Central memory CD8-positive, alpha-beta T cell (primary cell): ENCODE measurements around the gene ZNF559.
"Not testable (repeated sequence)": the region's sequence is repeated elsewhere in the genome, so short reads cannot be mapped to it uniquely, and the experiment has no call there.

Source experiments
- ATAC-seq: fragments of 150-1000 bp; cut with Tn5 transposase; replicated peaks from 2 replicates; pipeline ENCODE4 v1.10.0; 2022; ENCODE audit warnings: mild to moderate bottlenecking, moderate FRiP score, moderate number of reproducible peaks; ENCODE audit not compliant: poor library complexity, severe bottlenecking; ENCODE audit errors: extremely low read depth
- DNase-seq, 2 donors: peaks; one replicate each; pipeline ENCODE4 v3.0.0; 2021; ENCODE audit warnings: low spot score in 2 of 2
- H3K27ac Mint-ChIP-seq: one replicate; pipeline ENCODE4 v1.8.0; 2022; ENCODE audit warnings: low read depth, mild to moderate bottlenecking, moderate library complexity, mixed read lengths
- H3K27me3 Mint-ChIP-seq: one replicate; pipeline ENCODE4 v1.8.0; 2022; ENCODE audit warnings: mixed read lengths
- H3K36me3 Mint-ChIP-seq: one replicate; pipeline ENCODE4 v1.8.0; 2022; ENCODE audit warnings: mild to moderate bottlenecking, moderate library complexity, mixed read lengths; ENCODE audit not compliant: insufficient read depth
- H3K4me1 Mint-ChIP-seq: one replicate; pipeline ENCODE4 v1.8.0; 2022; ENCODE audit warnings: mixed read lengths
- H3K4me3 Mint-ChIP-seq: one replicate; pipeline ENCODE4 v1.8.0; 2022; ENCODE audit warnings: mild to moderate bottlenecking, moderate library complexity, mixed read lengths
- H3K9me3 Mint-ChIP-seq: one replicate; pipeline ENCODE4 v1.8.0; 2022; ENCODE audit warnings: mixed read lengths

ZNF559 gene

DNA sequence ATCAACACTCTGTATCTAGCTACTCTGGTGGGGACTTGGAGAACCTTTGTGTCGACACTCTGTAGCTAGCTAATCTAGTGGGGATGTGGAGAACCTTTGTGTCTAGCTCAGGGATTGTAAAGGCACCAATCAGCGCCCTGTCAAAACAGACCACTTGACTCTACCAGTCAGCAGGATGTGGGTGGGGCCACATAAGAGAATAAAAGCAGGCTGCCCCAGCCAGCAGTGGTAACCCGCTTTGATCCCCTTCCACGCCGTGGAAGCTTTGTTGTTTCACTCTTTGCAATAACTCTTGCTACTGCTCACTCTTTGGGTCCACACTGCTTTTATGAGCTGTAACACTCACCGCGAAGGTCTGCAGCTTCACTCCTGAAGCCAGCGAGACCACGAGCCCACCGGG lies 1.8 kb upstream of the ZNF559 start:
- peaks cover 22% of the 10 kb centered on the region for H3K36me3 Mint-ChIP-seq
- not testable (repeated sequence) for H3K27ac Mint-ChIP-seq, DNase-seq, H3K9me3 Mint-ChIP-seq, H3K4me3 Mint-ChIP-seq, ATAC-seq, H3K27me3 Mint-ChIP-seq
- peaks cover 16% of the 10 kb centered on the region for H3K4me1 Mint-ChIP-seq

DNA sequence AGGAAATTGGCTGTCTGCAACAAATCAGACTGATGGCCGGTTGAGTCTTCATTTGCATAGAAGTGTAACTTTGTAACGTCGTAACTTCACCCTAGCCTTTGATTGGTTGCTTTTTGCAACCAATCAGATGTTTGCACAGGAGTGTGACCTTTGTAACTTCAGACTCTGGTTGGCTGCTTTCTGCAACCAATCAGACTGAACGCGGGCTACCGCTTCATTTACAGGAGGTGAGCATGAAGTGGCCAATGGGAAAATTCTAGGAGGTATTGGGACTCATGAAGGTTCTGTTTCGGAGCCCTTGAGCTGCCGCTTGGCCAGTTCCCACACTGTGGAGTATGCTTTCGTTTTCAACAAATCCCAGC lies 441 bp upstream of the ZNF559 start:
- Mint-ChIP-seq H3K4me1 (peaks cover 16% of the 10 kb centered on the region), H3K27ac (peak overlapping the region; percentile 97), H3K9me3 (no peaks in the 10 kb centered on the region), H3K36me3 (peaks cover 23% of the 10 kb centered on the region), H3K4me3 (peak overlapping the region; percentile 91), H3K27me3 (no peaks in the 10 kb centered on the region)
- no peak for DNase-seq
- peak; percentile 41 for ATAC-seq

DNA sequence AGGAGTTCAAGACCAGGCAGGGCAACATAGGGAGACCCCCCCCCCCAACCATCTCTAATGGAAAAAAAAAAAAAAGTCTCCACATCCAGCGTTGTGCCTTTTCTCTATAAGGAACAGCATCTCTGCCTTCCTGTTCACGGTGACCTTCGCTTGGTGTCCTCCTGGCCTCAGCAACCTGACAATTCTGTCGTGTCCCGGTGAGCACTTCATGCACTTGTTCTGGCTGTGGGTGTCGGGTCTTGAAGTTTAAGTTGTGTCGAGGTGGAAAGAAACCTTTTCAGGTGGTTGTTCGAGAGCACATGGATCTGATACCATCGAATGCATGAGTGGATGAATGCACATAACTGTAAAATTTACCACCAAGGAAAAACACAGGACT lies 594 bp downstream of the ZNF559 start:
- DNase-seq, result no peak
- Mint-ChIP-seq H3K4me1 (peaks cover 16% of the 10 kb centered on the region), H3K27me3 (no peaks in the 10 kb centered on the region), H3K27ac (peak overlapping the region; percentile 97), H3K9me3 (no peaks in the 10 kb centered on the region), H3K36me3 (peaks cover 23% of the 10 kb centered on the region), H3K4me3 (peak overlapping the region; percentile 91)
- ATAC-seq, result no peak

DNA sequence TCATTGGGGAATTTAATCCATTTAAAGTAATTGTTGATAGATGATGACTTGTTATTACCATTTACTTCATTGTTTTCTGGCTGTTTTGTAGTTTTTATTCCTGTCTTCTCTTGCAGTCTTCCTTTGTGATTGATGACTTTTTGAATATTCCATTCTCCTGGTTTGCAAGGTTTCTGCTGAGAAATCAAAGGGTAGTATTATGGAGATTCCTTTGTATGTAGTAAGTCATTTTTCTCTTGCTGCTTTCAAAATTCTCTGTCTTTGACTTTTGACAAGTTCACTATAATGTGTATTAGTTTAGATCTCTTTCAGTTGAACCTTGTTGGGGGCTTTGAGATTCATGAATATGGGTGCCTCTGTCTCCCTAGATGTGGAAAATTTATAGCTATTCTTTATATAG lies 6.0 kb downstream of the ZNF559 start:
- no peaks in the 10 kb centered on the region for H3K27me3 Mint-ChIP-seq
- DNase-seq (no peak), ATAC-seq (no peak)
- peaks cover 17% of the 10 kb centered on the region for H3K9me3 Mint-ChIP-seq
- no peak overlapping the region for H3K4me3 Mint-ChIP-seq
- peaks cover 11% of the 10 kb centered on the region for H3K36me3 Mint-ChIP-seq
- peaks cover 1% of the 10 kb centered on the region for H3K4me1 Mint-ChIP-seq
- no peak overlapping the region for H3K27ac Mint-ChIP-seq

DNA sequence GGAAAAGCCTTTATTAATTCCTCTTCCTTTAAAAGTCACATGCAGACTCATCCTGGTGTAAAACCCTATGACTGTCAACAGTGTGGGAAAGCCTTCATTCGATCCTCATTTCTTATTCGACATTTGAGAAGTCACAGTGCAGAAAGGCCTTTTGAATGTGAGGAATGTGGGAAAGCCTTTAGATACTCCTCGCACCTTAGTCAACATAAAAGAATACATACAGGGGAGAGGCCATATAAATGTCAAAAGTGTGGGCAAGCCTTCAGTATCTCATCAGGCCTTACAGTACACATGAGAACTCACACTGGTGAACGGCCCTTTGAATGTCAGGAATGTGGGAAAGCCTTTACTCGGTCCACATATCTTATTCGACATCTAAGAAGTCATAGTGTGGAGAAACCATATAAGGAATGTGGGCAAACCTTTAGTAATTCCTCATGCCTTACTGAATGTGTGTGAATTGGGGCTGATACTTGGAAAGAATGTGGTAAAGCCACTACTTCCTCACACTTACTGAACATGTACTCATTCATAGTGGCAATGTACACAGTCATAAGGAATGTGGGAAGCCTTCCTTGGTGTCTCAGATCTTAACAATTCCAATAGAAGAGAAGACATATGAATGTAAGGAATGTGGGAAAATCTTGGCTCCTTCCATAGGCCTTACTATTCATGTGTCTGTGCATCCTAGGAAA lies 18.8 kb downstream of the ZNF559 start:
- ATAC-seq, result no peak
- H3K4me3 Mint-ChIP-seq, result no peak overlapping the region
- H3K9me3 Mint-ChIP-seq, result peaks cover 39% of the 10 kb centered on the region
- DNase-seq, result no peak
- H3K4me1 Mint-ChIP-seq, result no peaks in the 10 kb centered on the region
- no peak overlapping the region for H3K27ac Mint-ChIP-seq
- H3K27me3 Mint-ChIP-seq, result no peaks in the 10 kb centered on the region
- peaks cover 21% of the 10 kb centered on the region for H3K36me3 Mint-ChIP-seq

DNA sequence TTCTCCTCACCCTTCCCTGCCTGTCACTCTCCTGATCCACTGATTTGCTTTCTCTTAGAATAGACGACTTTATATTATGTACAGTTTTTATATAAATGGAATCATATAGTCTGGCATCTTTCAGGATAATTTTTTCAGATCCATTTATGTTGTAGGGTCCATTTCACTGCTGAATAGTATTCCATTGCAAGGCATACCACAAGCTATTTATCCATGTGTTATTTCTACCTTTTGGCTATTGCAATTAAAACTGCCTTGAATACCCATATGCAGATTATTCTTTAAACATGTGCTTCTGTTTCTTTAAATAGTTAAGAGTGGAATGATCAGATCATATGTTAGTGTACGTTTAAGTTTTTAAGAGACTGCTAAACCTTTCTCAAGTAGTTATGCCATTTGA lies 21.0 kb downstream of the ZNF559 start:
- H3K4me1 Mint-ChIP-seq, result no peaks in the 10 kb centered on the region
- no peak overlapping the region for H3K27ac Mint-ChIP-seq
- DNase-seq (no peak), ATAC-seq (no peak)
- H3K9me3 Mint-ChIP-seq, result peaks cover 31% of the 10 kb centered on the region
- peaks cover 14% of the 10 kb centered on the region for H3K36me3 Mint-ChIP-seq
- H3K4me3 Mint-ChIP-seq, result no peak overlapping the region
- no peaks in the 10 kb centered on the region for H3K27me3 Mint-ChIP-seq

DNA sequence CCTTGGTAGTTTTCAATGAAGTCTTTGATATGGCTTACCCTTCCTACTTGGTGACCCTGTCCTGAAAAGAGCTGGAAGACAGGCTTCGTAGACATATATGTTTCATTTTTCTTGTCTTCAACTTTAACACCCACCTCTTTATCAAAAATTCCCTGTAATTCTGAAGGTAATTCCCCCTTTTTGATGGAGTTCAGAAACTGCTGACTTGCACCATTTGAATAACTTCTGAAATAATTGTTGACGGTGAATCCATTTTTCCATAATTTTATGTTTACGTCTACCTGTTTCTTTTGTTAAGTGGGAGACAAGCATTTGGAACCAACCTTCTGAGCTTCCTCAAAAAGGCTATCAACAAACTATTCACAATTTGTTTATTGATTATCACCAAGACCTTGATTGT lies 24.3 kb downstream of the ZNF559 start:
- Mint-ChIP-seq H3K27ac (no peak overlapping the region), H3K4me1 (no peaks in the 10 kb centered on the region), H3K27me3 (no peaks in the 10 kb centered on the region), H3K4me3 (no peak overlapping the region), H3K9me3 (peaks cover 27% of the 10 kb centered on the region), H3K36me3 (peaks cover 4% of the 10 kb centered on the region)
- ATAC-seq (no peak), DNase-seq (no peak)

DNA sequence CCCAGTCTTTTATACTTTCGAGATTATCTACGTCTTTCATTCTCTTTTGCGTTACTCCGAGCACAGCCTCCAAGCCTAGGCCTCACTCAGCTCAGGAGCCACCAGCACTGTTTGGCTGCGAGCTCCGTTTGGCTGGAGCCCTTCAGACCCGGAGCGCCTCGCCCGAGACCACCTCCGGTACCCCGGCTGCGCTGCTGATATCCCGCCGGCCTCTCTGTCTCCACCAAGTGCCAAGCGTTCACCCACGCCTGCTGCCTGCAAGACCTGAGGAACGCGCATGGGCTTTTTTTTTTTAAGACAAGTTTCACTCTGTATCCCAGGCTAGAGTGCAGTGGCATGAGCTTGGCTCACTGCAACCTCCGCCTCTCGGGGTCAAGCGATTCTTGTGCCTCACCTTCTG lies 24.7 kb downstream of the ZNF559 start:
- no peak for DNase-seq
- Mint-ChIP-seq H3K9me3 (peaks cover 24% of the 10 kb centered on the region), H3K27me3 (no peaks in the 10 kb centered on the region), H3K27ac (no peak overlapping the region), H3K4me3 (no peak overlapping the region), H3K36me3 (peaks cover 3% of the 10 kb centered on the region), H3K4me1 (no peaks in the 10 kb centered on the region)
- no peak for ATAC-seq

DNA sequence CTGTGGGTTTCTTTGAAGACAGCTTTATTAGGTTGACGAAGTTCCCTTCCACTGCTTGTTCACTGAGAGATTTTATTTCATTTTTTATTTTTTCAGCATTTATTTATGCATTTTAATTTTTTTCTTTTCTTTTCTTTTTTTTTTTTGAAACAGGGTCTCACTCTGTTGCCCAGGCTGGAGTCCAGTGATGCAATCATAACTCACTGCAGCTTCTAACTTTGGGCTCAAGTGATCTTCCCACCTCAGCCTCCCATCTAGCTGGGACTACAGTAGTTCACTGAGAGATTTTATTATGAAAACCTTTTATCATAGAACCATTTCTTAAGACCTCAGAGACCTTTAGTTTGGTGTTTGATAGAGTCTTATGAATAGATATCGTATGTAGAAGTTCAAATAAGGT lies 28.5 kb downstream of the ZNF559 start:
- ATAC-seq, result no peak
- peaks cover 12% of the 10 kb centered on the region for H3K9me3 Mint-ChIP-seq
- peaks cover 1% of the 10 kb centered on the region for H3K36me3 Mint-ChIP-seq
- H3K4me3 Mint-ChIP-seq, result no peak overlapping the region
- H3K4me1 Mint-ChIP-seq, result no peaks in the 10 kb centered on the region
- DNase-seq, result no peak
- no peaks in the 10 kb centered on the region for H3K27me3 Mint-ChIP-seq
- H3K27ac Mint-ChIP-seq, result no peak overlapping the region

DNA sequence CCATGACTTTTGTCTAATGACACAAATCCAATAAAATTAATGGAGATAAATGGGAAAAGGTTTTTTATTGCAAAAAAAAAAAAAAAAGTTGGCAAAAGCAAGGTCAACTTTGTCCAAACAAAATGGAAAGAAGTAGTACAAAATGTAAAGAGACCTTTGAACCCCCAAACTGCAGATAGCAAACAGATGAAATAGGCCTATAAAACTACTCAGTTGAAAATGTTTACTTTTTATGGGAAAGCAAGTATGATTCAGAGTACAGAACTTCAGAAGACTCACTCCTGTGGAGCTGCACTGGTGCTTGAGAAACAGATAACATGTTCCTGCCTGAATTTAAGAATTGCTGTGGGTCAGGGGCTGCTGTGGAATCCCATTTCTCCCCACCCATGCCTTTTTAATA lies 29.0 kb downstream of the ZNF559 start:
- H3K9me3 Mint-ChIP-seq, result peaks cover 12% of the 10 kb centered on the region
- no peak overlapping the region for H3K27ac Mint-ChIP-seq
- H3K36me3 Mint-ChIP-seq, result peaks cover 1% of the 10 kb centered on the region
- no peaks in the 10 kb centered on the region for H3K27me3 Mint-ChIP-seq
- DNase-seq (no peak), ATAC-seq (no peak)
- no peaks in the 10 kb centered on the region for H3K4me1 Mint-ChIP-seq
- no peak overlapping the region for H3K4me3 Mint-ChIP-seq

DNA sequence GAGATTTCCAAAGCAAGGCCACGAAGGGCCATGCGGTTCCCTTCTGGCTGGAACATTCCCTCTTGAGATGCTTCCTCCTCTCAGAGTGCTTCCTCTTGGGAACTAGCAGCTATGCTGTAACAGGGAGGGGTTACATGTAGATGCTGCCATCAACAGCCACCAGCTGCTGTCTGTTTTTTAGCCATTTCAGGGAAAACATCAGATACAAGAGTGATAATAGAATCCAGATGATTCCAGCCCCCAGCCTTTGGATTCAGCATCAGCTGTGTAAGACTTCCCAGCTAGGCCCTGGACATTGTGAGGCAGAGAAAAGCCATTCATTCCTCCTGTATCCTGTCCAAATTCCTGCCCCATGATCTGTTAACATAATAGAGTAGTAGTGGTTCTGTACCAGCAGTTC lies 30.7 kb downstream of the ZNF559 start:
- no peaks in the 10 kb centered on the region for H3K27me3 Mint-ChIP-seq
- DNase-seq, result no peak
- no peak overlapping the region for H3K27ac Mint-ChIP-seq
- no peaks in the 10 kb centered on the region for H3K4me1 Mint-ChIP-seq
- no peak overlapping the region for H3K4me3 Mint-ChIP-seq
- no peaks in the 10 kb centered on the region for H3K36me3 Mint-ChIP-seq
- H3K9me3 Mint-ChIP-seq, result peaks cover 5% of the 10 kb centered on the region
- ATAC-seq, result no peak

DNA sequence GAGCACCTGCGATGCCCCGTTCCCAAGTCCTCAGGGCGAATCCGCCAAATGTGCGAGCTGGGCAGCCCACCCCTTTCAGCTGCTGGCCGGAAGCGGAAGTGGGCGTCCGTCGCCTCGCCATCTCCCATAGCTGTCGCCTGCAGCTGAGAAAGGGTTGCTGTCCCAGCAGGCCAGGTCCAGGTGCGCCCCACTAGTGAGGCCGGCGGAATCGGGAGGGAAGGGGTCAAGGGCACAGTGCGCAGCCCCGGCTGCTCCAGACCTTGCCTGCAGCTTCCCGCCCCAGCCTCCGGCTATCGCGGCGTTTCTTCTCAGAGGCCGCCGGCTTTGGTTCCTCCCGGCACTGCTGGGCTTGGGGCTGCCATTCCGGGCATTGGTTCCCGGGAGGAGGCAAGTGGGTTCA lies 38.9 kb downstream of the ZNF559 start, which contains the start of gene ZNF177:
TSS of gene ZNF177 (plus strand) at position 109 of the 400 bp plus-strand sequence. CDS start 15,299 bp downstream, outside the sequence.
- H3K4me1 Mint-ChIP-seq, result no peaks in the 10 kb centered on the region
- no peaks in the 10 kb centered on the region for H3K36me3 Mint-ChIP-seq
- H3K27ac Mint-ChIP-seq, result no peak within 1 kb of the TSS
- H3K4me3 Mint-ChIP-seq, result no peak within 1 kb of the TSS
- DNase-seq, result no peak
- peaks cover 23% of the 10 kb centered on the region for H3K9me3 Mint-ChIP-seq
- ATAC-seq, result no peak
- H3K27me3 Mint-ChIP-seq, result peaks cover 20% of the 10 kb centered on the region

DNA sequence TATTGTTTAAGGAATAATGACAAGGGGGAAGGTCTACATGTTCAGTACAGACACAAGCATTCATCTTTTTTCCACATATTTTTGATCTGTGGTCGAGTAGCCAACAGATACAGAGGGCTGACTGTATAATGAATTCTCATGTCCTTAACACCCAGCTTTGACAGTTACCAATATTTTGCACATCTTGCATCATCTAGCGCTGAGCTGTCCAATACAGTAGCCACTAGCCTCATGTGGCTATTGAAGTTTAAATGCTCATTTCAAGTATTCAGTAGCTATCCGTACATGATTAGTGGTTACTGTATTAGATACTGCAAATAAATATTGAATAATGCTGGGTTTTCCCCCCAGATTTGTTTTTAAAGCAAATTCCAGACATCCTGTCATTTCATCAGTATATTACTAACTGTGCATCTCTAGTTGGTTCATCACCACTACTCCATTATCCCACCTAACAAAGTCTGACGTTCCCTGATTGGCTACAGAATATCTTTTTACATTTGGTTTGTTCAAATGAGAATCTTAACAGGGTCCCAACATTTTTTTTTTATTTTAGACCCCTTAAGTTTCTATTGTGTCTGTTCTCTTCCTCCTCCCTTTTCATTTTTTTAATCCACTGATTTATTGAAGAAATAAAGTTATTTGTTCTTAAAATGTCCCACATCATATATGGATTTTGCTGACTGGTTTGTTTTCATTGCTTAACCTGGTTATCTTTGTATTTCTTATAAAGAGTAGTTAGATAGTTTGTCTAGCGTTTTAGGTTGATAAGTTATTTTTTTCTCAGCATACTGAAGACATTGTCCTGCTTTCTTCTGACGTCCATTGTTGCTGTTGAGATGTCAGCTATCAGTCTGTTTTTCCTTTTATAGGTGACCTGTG lies 47.0 kb downstream of the ZNF559 start:
- ATAC-seq (no peak), DNase-seq (no peak)
- H3K4me1 Mint-ChIP-seq, result no peaks in the 10 kb centered on the region
- no peak overlapping the region for H3K4me3 Mint-ChIP-seq
- H3K27me3 Mint-ChIP-seq, result no peaks in the 10 kb centered on the region
- peaks cover 28% of the 10 kb centered on the region for H3K9me3 Mint-ChIP-seq
- H3K27ac Mint-ChIP-seq, result no peak overlapping the region
- H3K36me3 Mint-ChIP-seq, result no peaks in the 10 kb centered on the region
